ENCODE measurements around the gene CDK2AP2.
A peak's percentile ranks its signal among the peaks of the same experiment; 100 is the strongest.
"Not testable (repeated sequence)": the region's sequence is repeated elsewhere in the genome, so short reads cannot be mapped to it uniquely, and the experiment has no call there.

The CDK2AP2 gene

GRCh38 chr11:67489885-67490726 lies 17.9 kb downstream of the CDK2AP2 start:
- DNase-seq = no peak

- DNase-seq = no peak
These were observed 18.6 kb downstream of the CDK2AP2 start for GRCh38 chr11:67489203-67489884.

GRCh38 chr11:67486481-67487195 lies 21.3 kb downstream of the CDK2AP2 start:
- no peak for DNase-seq

- DNase-seq = not testable (repeated sequence)
These were observed 22.0 kb downstream of the CDK2AP2 start for GRCh38 chr11:67485873-67486361.

- no peak for DNase-seq
These were observed 23.1 kb downstream of the CDK2AP2 start for GRCh38 chr11:67484847-67485311.

GRCh38 chr11:67483831-67484665 lies 23.9 kb downstream of the CDK2AP2 start:
- DNase-seq = no peak

GRCh38 chr11:67482827-67483798 lies 24.8 kb downstream of the CDK2AP2 start, which contains the start of gene AIP:
AIP (plus strand) TSS chr11:67483026; CDS start chr11:67483159, 133 bp downstream.
- DNase-seq = peak; percentile 98 to 99

GRCh38 chr11:67482275-67482826 lies 25.6 kb downstream of the CDK2AP2 start:
- no peak for DNase-seq

GRCh38 chr11:67477344-67478050 lies 30.5 kb downstream of the CDK2AP2 start:
- DNase-seq = not testable (repeated sequence)

GRCh38 chr11:67476692-67477091 lies 31.3 kb downstream of the CDK2AP2 start:
- not testable (repeated sequence) for DNase-seq

- DNase-seq = no peak
These were observed 35.1 kb downstream of the CDK2AP2 start for GRCh38 chr11:67472882-67473281.

- no peak for DNase-seq
These were observed 37.5 kb downstream of the CDK2AP2 start for GRCh38 chr11:67470337-67471002.

- no peak for DNase-seq
These were observed 38.5 kb downstream of the CDK2AP2 start for GRCh38 chr11:67469508-67469811.

- DNase-seq = peak; percentile 91 to 92
These were observed 39.0 kb downstream of the CDK2AP2 start, which contains the start of gene TMEM134 for GRCh38 chr11:67468759-67469507. TMEM134 (minus strand) TSS chr11:67469251; CDS start chr11:67469192, 59 bp downstream.

GRCh38 chr11:67468456-67468758 lies 39.6 kb downstream of the CDK2AP2 start:
- DNase-seq = no peak

- DNase-seq = no peak
These were observed 39.9 kb downstream of the CDK2AP2 start for GRCh38 chr11:67468056-67468455.

- DNase-seq = no peak
These were observed 40.8 kb downstream of the CDK2AP2 start for GRCh38 chr11:67466962-67467771.

- no peak for DNase-seq
These were observed 41.6 kb downstream of the CDK2AP2 start for GRCh38 chr11:67466367-67466766.
